ENCODE results near the gene CCDC9. TPM values are rescaled to one million over a fixed set of nuclear protein-coding genes. Genes with fewer than 3 reads are reported as not detected.
"Not testable (repeated sequence)": the region's sequence is repeated elsewhere in the genome, so short reads cannot be mapped to it uniquely, and the experiment has no call there.

The CCDC9 gene
- total RNA-seq, 2 experiments from 2014 or later = 24.4 to 27.0 TPM

DNA sequence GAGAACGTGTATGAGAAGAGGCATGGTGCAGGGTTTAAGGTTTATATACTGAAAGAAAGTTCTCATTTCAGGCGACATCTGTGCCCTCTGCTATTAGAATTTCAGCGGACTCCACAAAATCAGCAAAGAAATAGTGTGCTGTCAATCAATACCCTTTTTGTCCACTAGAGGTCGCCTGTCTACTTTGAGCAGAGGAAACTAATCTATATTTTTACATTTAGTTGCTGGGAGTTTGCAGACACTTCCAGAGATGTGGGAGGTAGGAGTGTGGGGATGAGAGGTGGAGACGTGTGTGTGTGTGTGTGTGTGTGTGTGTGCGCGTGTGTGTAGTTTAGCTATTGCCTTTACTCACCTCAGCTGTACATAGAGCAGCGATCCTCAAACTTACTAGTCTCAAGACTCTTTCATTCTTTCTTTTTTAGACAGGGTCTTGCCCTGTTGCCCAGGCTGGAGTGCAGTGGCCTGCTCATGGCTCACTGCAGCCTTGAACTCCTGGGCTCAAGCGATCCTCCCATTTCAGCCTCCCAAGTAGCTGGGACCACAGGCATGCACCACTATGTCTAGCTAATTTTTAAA, 28.1 kb downstream of the CCDC9 start:
- intact Hi-C loops (cut with micrococcal nuclease) = no loop called here
- POLR2A ChIA-PET = interaction anchor here (1.0 kb wide), 1 partner anchor 9 kb away, joined by 5 read pairs; the partner anchor contains the start of gene INAFM1
- TF ChIP-seq, protein P1, sequence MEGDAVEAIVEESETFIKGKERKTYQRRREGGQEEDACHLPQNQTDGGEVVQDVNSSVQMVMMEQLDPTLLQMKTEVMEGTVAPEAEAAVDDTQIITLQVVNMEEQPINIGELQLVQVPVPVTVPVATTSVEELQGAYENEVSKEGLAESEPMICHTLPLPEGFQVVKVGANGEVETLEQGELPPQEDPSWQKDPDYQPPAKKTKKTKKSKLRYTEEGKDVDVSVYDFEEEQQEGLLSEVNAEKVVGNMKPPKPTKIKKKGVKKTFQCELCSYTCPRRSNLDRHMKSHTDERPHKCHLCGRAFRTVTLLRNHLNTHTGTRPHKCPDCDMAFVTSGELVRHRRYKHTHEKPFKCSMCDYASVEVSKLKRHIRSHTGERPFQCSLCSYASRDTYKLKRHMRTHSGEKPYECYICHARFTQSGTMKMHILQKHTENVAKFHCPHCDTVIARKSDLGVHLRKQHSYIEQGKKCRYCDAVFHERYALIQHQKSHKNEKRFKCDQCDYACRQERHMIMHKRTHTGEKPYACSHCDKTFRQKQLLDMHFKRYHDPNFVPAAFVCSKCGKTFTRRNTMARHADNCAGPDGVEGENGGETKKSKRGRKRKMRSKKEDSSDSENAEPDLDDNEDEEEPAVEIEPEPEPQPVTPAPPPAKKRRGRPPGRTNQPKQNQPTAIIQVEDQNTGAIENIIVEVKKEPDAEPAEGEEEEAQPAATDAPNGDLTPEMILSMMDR (IDR thresholded peaks at IDR 0.05) = peak; percentile 87
- H3K36me3 Mint-ChIP-seq (ENCODE audit: low read depth) = peaks cover 3% of the 10 kb centered on the region
- peak; percentile 51 for DNase-seq
- H3K27me3 Mint-ChIP-seq = no peaks in the 10 kb centered on the region
- no peak overlapping the region for H3K27ac Mint-ChIP-seq
- H3K9me3 Mint-ChIP-seq = no peaks in the 10 kb centered on the region
- peak; percentile 56 for ATAC-seq
- H3K4me1 Mint-ChIP-seq (ENCODE audit: low read depth) = peaks cover 6% of the 10 kb centered on the region
- CTCF ChIA-PET = interaction anchor here (0.7 to 3.1 kb wide), 21 partner anchors 9 to 497 kb away, joined by 3 to 22 read pairs (median 4); partner anchors contain the start of genes DHX34 and INAFM1
- no peak overlapping the region for H3K4me3 Mint-ChIP-seq

DNA sequence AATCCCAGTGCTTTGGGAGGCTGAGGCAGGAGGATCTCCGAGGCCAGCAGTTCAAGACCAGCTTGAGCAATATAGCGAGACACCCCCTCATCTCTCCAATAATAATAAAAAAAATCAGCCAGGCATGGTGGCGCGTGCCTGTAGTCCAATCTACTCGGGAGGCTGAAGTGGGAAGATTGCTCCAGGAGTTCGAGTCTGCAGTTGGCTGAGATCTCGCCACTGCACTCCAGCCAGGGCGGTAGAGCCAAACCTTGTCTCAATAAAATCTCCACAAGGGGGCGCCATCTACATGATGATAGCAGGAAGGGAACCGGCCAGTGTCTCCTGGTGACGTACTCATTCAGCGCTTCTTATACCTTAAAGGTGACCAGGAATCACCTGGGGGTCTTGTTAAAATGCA, 39.7 kb downstream of the CCDC9 start:
- Mint-ChIP-seq H3K4me1 (ENCODE audit: low read depth) (peaks cover 4% of the 10 kb centered on the region), H3K4me3 (no peak overlapping the region), H3K27ac (no peak overlapping the region), H3K9me3 (no peaks in the 10 kb centered on the region), H3K36me3 (ENCODE audit: low read depth) (peaks cover 3% of the 10 kb centered on the region), H3K27me3 (no peaks in the 10 kb centered on the region)
- intact Hi-C loops (cut with micrococcal nuclease) = loop anchor here (5.0 kb wide), 1 partner anchor 96 kb away; no protein-coding TSS in a partner anchor
- peak; percentile 97 for ATAC-seq
- ChIA-PET POLR2A (interaction anchor here (0.9 kb wide), 1 partner anchor 130 kb away, joined by 3 read pairs; no protein-coding TSS in a partner anchor), CTCF (interaction anchor here (0.8 to 4.9 kb wide), 10 partner anchors 9 to 132 kb away, joined by 3 to 32 read pairs (median 8); partner anchors contain the start of genes C5AR1, DHX34 and INAFM1)
- TF ChIP-seq, protein P1 (IDR thresholded peaks at IDR 0.05) = peak; percentile 78
- peak; percentile 89 for DNase-seq

DNA sequence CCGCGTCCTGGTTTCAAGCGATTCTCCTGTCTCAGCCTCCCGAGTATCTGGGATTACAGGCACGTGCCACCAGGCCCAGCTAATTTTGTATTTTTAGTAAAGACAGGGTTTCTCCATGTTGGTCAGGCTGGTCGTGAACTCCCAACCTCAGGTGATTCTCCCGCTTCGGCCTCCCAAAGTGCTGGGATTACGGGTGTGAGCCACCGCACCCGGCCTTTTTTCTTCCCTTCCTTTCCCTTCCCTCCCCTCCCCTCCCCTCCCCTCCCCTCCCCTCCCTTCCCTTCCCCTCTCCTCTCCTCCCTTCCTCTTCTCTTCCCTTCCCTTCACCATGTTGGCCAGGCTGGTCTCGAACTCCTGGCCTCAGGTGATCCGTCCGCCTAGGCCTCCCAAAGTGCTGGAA, 44.5 kb downstream of the CCDC9 start:
- intact Hi-C loops (cut with micrococcal nuclease); H3K4me1 Mint-ChIP-seq (ENCODE audit: low read depth); H3K36me3 Mint-ChIP-seq (ENCODE audit: low read depth); H3K27ac Mint-ChIP-seq; H3K27me3 Mint-ChIP-seq; POLR2A ChIA-PET; H3K9me3 Mint-ChIP-seq; ATAC-seq; DNase-seq; H3K4me3 Mint-ChIP-seq: not testable (repeated sequence)
- CTCF ChIA-PET = interaction anchor here (3.4 kb wide), 1 partner anchor 91 kb away, joined by 15 read pairs; no protein-coding TSS in a partner anchor

DNA sequence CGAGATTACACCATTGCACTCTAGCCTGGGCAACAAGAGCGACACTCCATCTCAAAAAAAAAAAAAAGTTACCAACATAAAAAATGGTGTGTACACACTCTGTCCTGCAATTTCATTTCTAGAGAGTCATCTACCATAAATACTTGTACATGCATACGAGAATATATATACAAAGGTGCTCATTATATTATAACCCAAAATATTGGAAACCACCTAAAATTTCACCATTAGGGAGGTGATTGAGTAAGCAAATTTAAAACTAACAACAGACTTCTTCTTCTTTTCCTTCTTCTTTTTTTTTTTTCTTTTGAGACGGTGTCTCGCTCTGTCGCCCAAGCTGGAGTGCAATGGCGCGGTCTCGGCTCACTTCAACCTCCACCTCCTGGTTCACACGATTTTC, 45.9 kb downstream of the CCDC9 start:
- POLR2A ChIA-PET = no interaction called here
- DNase-seq (no peak), ATAC-seq (no peak)
- intact Hi-C loops (cut with micrococcal nuclease) = no loop called here
- Mint-ChIP-seq H3K4me1 (ENCODE audit: low read depth) (peaks cover 8% of the 10 kb centered on the region), H3K9me3 (no peaks in the 10 kb centered on the region), H3K27ac (no peak overlapping the region), H3K4me3 (no peak overlapping the region), H3K36me3 (ENCODE audit: low read depth) (no peaks in the 10 kb centered on the region), H3K27me3 (peaks cover 8% of the 10 kb centered on the region)
- TF ChIP-seq, protein P1 (IDR thresholded peaks at IDR 0.05) = no peak
- CTCF ChIA-PET = interaction anchor here (1.3 kb wide), 1 partner anchor 17 kb away, joined by 3 read pairs; no protein-coding TSS in a partner anchor

DNA sequence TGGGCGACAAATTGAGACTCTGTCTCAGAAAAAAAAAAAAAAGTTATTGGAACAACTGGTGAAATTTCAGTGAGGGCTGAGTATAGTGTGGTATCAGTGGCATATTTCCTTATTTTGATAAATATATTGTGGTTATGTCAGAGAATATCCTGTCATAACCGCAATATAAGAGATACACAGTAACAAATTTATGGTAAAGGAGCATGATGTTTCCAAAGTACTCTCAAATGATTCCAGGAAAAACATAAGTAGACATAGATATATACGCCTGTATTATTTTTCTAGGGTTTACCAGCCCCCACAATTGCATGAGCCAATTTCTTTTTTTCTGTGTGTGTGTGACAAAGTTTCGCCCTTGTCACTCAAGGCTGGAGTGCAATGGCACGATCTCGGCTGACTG, 47.6 kb downstream of the CCDC9 start:
- POLR2A ChIA-PET = no interaction called here
- DNase-seq (no peak), ATAC-seq (no peak)
- no peak overlapping the region for H3K27ac Mint-ChIP-seq
- H3K4me1 Mint-ChIP-seq (ENCODE audit: low read depth) = peaks cover 8% of the 10 kb centered on the region
- intact Hi-C loops (cut with micrococcal nuclease) = no loop called here
- H3K9me3 Mint-ChIP-seq = no peaks in the 10 kb centered on the region
- TF ChIP-seq, protein P1 (IDR thresholded peaks at IDR 0.05) = no peak
- CTCF ChIA-PET = interaction anchor here (0.9 to 2.5 kb wide), 3 partner anchors 9 to 19 kb away, joined by 3 to 9 read pairs (median 8); no protein-coding TSS in a partner anchor
- no peak overlapping the region for H3K4me3 Mint-ChIP-seq
- peaks cover 8% of the 10 kb centered on the region for H3K27me3 Mint-ChIP-seq
- no peaks in the 10 kb centered on the region for H3K36me3 Mint-ChIP-seq (ENCODE audit: low read depth)
